IPS-18c (cell line): ENCODE results near the gene FFAR4.

Experiments
- H3K4me3 ChIP-seq: 2 replicates; pipeline ENCODE4 v1.7.0; 2013; ENCODE audit warnings: low read depth, mild to moderate bottlenecking, low read length, moderate library complexity; ENCODE audit not compliant: insufficient read depth
- H3K9me3 ChIP-seq: one replicate; pipeline ENCODE4 v1.6.1; 2013; ENCODE audit warnings: mild to moderate bottlenecking, low read length, moderate library complexity; ENCODE audit not compliant: control insufficient read depth, insufficient read depth

The FFAR4 gene

DNA sequence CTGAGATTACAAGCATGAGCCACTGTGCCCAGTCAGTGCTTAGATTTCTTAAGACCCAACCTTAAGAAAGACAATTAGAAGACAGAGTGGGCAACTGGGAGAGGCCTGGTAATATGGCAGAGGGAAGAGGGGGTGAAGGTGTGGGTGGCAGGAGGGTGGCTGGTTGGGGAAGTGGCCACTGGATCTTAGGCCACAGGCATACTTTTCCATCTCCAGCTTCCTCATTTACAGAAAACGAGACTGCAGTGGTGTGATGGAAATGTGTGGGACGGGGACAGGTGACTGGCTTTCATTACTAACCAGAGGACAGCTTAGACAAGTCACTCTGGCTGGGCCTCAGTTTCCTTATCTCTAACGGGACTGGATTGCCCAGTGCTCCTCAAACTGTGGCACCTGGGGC is 1.0 kb upstream of the FFAR4 start:
- no peaks in the 10 kb centered on the region for H3K9me3 ChIP-seq
- no peak overlapping the region for H3K4me3 ChIP-seq

DNA sequence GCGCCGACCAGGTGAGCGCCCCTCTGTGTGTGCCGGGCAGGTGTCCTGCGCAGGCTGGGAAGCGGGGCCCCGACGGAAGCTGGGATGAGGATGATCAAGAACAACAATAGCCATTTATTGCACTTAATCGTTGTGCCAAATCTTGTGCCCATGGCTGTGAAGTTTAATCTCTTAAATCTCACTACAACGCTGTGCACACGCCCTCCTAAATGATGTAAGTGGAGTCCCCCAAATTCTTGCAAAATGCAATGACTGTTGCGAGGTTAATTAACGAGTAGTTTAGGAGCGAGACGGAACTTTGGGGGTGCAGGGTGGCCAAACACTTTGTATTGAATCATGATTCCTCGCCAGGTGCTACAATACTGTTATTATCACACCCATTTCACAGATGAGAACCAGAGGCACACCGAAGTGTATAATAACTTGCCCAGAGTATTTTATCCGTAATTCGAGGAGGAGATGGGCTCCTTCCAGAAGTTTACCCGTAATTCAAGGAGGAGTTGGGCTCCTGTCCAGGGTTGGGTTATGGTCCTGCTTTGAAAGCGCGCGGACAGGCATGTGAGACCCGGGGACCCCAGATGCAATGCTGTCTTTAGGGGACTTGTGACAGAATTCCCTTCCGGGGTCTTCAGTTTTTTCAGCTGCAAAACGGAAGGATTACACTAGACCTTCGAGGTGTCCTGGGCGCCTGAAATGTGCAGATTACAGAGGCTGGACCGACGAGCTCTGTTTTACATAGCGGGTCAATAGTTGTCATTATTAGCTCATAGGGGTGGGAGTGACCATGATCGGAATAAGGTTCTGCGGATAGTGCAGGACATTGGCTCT is 1.0 kb downstream of the FFAR4 start:
- Histone ChIP-seq H3K9me3 (no peaks in the 10 kb centered on the region), H3K4me3 (peak overlapping the region; percentile 58)

DNA sequence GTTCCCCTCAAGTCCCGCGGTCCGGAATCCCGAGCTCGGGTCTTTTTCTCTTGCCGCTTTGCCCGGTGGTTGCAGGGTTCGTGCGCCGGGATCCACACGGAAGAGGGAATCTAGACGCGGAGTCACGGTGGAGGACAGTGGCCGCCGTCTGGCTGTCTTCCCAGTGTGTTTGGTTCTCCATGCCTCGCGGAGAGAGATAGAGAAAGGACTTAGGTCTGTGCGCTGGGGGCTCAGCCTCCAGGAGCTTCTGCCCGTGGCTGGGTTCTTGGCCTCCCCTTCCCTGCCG is 1.6 kb downstream of the FFAR4 start:
- Histone ChIP-seq H3K9me3 (no peaks in the 10 kb centered on the region), H3K4me3 (peak overlapping the region; percentile 15; the same call in 1 of the 2 replicates)

DNA sequence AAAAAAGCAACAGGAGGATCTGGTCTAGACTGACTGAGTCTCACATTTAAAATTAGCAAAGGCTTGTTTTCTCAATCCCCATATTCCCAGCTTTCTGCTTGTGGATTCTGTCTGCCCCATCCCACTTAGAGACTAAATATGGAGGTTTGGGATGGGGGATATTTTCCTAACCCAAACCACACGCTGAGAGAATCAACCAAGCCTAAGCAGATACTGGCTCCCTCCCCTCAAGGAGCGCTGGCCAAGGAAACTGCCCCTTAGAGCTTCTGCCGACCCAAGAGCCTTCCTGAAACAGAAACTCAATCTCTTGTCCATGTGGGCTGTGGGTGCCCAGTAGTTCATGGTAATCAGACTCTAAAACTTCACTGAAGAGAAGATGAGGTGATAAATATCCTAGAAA is 3.9 kb downstream of the FFAR4 start:
- H3K9me3 ChIP-seq, result no peaks in the 10 kb centered on the region
- no peak overlapping the region for H3K4me3 ChIP-seq

DNA sequence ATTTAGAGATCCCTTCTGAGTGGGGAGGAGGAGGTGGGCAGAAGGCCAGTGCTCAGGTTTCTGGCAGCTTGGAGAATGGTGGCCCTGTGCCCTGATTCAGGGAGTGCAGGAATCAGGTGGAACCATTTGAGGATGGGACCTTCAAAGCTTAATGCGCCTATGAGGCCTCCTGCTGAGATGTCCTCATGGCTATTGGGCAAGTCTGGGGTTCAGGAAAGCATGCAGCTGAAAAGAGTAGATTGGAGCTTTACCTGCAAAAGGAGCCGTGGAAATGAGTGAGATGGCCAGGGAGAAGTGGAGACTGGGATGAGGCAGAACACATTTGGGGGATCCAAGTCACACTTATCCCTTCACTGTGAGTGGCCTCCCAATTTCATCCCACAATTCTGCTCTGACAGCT is 6.1 kb downstream of the FFAR4 start:
- H3K4me3 ChIP-seq, result no peak overlapping the region
- H3K9me3 ChIP-seq, result no peaks in the 10 kb centered on the region

DNA sequence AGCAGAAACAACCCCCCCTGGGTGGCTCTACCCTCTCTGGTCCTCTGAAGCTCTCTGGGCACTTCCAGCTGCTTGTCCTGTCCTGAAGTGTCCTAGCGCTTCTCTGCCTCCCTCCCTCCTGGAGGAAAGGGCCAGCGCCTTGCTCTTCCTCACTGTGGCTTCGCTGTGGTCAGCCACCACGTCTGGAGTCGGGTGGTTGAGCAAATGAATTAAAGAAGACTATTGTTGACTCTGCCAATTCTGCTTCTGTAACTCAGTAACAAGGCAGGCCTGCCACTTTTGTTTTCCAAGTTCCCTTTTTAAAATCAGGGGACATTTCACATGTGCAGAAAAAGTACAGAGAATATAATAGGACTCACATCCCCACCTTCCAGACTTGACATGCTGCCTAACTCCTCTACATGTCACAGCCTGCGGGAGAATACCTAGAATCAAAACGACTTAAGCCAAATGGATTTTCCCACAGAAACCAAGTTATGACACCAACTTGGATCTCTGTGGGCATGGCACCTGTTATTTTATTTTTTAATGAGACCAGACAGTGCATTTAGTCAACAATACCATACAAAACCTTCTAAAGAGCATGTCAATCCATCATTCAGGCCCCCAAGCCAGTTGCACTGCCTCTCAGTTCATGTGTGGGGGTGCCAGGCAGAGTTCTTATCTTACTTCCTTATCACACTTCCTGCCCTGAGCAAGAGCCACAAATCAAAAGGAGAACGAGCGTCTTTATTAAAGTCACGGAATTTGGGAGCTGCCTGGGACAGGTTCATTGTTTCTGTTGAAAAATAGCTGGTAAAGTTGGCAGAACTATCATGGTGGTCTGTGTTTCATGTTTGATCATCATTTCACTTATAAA is 6.8 kb downstream of the FFAR4 start:
- Histone ChIP-seq H3K9me3 (no peaks in the 10 kb centered on the region), H3K4me3 (no peak overlapping the region)

DNA sequence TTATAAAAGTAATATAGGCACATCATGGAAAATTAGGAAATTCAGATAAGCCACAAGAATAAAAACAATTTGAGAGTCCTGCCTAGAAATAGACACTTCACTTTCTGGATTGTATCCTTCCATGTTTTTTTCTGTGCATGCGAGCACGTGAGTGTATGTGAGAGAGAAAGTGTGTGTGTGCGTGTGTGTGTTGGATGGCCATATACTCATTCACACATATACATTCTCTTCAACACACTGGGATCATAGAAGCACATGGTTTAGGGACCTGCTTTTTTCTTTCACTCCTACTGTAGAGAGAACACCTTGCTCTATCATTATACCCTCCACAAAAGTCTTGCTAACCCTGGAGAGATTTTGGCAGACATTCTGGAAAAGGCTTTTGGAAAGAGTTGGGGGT is 7.5 kb downstream of the FFAR4 start:
- Histone ChIP-seq H3K9me3 (no peaks in the 10 kb centered on the region), H3K4me3 (no peak overlapping the region)

DNA sequence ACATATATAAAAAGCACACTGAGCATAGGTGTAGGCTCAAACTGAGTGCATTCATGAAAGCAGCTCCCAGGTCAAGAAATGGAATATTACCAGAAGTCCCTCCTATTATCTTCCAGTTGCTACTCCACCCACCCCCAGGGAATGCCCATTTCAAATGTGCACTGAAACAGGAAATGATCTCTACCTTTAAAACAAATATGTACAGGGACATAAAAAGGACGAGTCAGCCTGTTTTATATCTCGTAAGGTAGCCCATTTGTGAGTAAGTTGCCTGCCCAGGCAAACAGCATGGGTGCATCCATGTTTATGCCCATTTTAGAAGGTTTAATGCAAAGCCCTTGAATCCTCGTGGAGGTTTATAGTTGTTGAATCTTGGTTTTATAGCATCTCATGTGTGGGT is 10.4 kb downstream of the FFAR4 start:
- H3K4me3 ChIP-seq, result no peak overlapping the region
- no peaks in the 10 kb centered on the region for H3K9me3 ChIP-seq

DNA sequence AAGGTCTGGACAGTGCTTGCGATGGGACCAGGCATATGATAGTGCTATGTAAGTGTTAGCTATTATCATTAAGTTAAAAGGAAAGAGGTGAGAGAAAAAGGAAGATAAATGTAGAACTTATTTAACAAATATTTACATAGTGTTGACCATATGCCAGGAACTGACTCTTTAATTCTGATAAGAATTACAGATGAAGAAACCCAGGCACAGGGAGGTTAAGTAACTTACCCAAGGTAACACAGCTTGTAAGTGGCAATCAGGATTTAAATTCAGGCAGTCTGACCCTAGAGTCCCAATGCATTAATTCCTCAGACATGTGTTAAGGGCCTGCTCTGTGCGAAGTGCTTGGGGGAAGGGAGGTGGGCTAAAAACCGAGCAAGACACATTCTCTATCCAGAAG is 11.1 kb downstream of the FFAR4 start:
- H3K4me3 ChIP-seq, result no peak overlapping the region

DNA sequence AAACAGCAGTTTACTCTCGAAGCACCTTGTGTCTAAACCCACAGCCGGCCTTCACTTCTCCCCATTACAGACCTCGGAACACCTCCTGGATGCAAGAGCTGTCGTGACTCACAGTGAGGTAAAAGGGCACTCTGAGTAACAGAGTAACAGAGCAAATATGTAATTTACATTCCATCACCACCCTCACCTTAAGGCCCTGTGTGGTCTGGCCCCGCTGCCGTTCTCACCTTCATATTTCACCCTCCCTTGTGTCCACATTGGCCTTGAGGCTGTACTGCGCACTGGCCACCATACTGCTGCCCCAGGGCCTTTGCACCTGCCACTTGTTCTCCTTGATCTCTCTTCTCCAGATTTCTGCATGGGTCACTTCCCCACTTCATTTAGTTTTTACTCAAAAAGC is 12.6 kb downstream of the FFAR4 start:
- Histone ChIP-seq H3K9me3 (no peaks in the 10 kb centered on the region), H3K4me3 (no peak overlapping the region)

More for the DNA sequence above, 11.1 kb downstream of the FFAR4 start:
- no peaks in the 10 kb centered on the region for H3K9me3 ChIP-seq

DNA sequence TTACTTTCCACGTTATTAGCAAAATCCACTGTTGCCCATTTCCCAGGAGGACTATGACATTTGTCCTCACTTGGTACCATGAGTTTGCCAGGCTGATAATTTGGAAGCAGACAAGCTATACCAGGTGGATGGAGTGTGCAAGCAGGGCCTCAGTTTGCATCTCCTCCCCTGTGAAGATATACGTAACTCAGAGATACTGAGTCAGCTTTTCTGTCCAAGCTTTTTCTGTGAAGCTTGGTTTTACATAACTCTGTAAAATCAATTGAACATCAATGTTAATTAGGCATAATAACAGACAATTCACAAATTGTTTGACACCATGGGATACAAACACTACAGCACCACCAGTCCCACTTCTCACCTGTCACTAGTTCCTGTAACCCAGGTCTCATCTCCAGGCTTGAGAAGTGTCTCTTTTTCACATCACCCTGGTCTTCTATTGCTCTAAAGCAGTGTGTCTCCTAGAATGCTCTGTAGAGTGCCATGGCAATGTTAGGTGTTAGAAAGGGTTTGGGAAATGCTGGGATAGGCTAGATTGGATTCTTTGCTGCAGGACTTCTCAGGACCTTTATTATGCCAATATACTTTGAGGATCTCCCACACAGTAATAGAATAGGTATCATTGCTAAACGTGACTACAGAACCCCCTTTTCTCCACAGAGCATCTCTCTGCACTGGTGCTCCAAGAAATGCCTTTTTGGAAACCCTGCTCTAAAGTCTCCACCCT is 13.7 kb downstream of the FFAR4 start:
- Histone ChIP-seq H3K4me3 (no peak overlapping the region), H3K9me3 (no peaks in the 10 kb centered on the region)

DNA sequence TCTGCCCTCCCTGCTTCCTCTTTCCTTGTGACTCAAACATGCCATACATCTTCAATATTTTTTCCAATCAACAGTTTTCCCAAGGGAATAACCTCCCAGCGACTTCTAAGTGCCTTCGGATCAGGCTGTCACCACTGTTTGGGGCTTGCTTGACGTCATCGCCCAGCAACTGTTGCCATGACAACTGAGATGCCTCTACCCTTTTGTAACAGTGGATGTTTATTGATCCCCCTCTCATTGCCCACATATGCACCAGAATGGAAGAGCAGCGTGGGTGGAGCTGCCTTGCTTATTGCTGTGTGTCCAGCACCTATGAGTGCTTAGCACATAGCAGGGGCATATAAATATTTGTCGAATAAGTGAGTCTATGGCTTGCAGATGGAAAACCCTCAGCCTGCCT is 14.4 kb downstream of the FFAR4 start:
- Histone ChIP-seq H3K9me3 (no peaks in the 10 kb centered on the region), H3K4me3 (no peak overlapping the region)

DNA sequence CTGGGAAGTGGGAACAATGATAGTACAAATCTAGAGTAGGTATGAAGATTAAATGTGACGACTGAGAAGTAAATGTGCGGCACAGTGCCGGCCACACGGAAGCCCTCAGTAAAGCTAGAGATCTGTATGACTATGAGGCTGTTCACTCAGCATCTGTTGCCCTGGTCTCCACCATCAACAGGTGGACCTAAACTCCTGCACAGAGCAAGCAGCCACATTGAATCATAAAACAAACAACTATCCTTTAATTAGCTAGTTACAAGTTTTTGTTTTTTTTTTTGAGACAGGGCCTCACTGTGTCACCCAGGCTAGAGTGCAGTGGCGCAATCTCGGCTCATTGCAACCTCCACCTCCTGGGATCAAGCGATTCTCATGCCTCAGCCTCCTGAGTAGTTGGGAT is 18.0 kb downstream of the FFAR4 start:
- Histone ChIP-seq H3K4me3 (no peak overlapping the region), H3K9me3 (no peaks in the 10 kb centered on the region)

DNA sequence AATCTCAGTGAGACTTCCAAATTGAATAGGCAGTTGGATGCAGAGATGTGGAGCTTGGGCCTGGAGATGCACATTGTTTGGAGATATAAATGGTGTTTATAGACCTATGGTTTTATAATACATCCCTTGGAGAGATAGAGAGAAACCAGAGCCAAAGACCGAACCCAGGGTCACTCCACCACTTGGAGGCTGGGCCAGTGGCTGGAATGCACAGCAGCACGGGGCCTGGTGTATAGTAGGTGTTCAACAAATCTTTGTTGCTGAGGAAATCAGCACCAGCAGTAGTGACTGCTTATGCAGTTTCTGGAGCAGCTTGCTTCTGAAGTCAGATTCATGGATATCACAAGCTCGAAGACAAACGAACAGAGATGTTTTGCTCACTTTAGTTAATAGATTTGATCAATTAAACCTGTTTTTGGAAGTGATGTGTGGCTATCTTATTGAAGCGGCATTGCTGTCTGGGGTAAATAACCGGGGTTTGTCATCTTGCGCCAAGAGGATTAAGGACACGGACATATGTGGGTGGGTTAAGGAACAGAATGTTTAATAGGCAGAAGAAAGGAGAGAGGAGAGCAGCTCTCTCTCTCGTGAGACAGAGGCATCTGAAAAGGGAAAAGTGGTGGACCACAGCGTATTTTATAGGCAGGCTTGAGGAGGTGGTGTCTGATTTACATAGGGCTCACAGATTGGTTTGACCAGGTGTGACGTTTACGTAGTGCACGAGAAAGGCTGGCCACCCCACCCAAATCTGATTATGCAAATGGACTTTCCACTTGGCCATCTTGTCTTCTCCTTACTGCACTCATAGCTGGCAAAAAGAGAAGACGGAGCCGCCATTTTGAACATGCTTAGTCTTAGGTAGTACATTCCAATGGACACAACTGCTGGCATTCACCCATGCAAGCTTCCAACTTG is 23.4 kb downstream of the FFAR4 start:
- no peaks in the 10 kb centered on the region for H3K9me3 ChIP-seq

DNA sequence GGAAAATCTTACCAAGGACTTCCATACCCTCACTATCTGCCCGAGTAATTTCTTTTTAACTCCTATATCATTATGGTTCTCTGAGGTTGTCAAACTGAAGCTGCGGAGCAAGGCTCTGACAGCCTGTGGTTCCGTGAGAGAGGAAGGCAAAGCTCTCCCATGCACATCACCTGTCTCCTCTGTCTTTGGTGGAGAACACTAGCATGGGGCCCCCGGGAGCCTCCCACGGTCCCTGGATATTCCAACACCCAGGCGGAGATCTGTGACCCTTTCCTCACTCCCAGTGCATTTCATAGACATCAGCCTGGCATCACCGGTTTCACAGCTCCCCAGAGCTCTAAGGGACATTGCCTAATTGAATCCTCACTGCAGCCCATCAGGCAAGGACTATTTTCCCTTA is 24.2 kb downstream of the FFAR4 start:
- no peaks in the 10 kb centered on the region for H3K9me3 ChIP-seq
- no peak overlapping the region for H3K4me3 ChIP-seq

More for the DNA sequence above, 23.4 kb downstream of the FFAR4 start:
- no peak overlapping the region for H3K4me3 ChIP-seq

DNA sequence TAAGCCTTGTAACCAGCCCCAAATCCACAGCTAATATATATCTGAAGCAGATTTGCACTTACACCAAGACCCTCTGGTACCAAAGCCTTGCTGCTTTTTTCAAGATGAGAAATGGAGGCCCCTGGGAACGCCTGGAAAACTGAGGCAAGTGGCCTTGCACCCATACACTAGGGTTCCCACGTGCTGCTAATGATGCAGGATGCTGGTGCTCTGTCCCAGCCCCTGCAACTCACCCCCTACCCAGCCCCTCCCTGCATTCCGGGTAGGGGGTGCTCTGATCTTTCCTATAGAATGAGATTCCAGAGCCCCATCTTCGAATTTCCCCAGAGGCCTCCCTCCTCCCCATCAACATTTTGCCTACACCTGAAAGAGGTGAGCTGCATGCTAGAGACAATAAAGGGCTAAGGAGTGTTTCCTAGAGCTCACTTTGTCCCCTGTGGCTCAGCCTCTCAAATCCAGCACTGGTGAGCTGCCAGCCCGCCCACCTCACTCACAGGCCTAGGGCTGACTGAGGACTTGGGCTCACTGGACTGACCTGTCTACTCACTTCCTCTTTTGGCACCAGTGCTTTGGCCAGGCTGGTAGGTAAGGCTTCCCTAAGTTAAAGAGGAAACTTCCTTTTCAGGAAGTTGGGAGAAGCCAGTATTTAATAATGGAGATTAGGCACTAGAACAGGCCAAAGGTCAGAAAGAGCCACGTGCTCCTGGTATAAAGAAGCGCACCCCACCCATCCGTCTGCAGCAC is 24.8 kb downstream of the FFAR4 start:
- H3K9me3 ChIP-seq, result no peaks in the 10 kb centered on the region
- H3K4me3 ChIP-seq, result no peak overlapping the region
